CD4-positive, alpha-beta memory T cell (primary cell): Measurements from ENCODE around the gene ADGRG3. TPM values are rescaled to one million over a fixed set of nuclear protein-coding genes. Genes with fewer than 3 reads are reported as not detected.

Experiments used
- CTCF ChIA-PET: fragments of 350-600 bp; sonication (Branson Sonifier 250); formaldehyde crosslinking; loops from one replicate; lab custom pipeline; 2021; ENCODE audit warnings: inconsistent platforms; ENCODE audit not compliant: partially characterized antibody; lab: Charles Lee
- POLR2A ChIA-PET: fragments of 350-600 bp; sonication (Branson Sonifier 250); formaldehyde crosslinking; loops from one replicate; lab custom pipeline; 2021; ENCODE audit not compliant: partially characterized antibody; lab: Charles Lee
- DNase-seq, 5 donors: peaks; one replicate each; pipeline versions ENCODE4 v3.0.0 to v3.0.0-alpha.2; 2020 to 2022; ENCODE audit warnings: mixed read lengths in 1 of 5
- H3K27ac ChIP-seq: one replicate; pipeline ENCODE4 v1.7.0; 2013; ENCODE audit warnings: low read depth, low read length
- H3K27me3 ChIP-seq: 2 replicates; pipeline ENCODE4 v1.7.0; 2013; ENCODE audit warnings: mild to moderate bottlenecking, low read length, moderate library complexity; ENCODE audit not compliant: insufficient read depth
- H3K36me3 ChIP-seq: 2 replicates; pipeline ENCODE4 v1.7.0; 2013; ENCODE audit warnings: mild to moderate bottlenecking, low read length, moderate library complexity; ENCODE audit not compliant: insufficient read depth
- H3K4me1 ChIP-seq: 2 replicates; pipeline ENCODE4 v1.7.0; 2013; ENCODE audit warnings: mild to moderate bottlenecking, low read length, moderate library complexity; ENCODE audit not compliant: insufficient read depth
- H3K4me3 ChIP-seq, 2 donors: one replicate each; pipeline ENCODE4 v1.7.0; 2013; ENCODE audit warnings: low read length in 2 of 2, mild to moderate bottlenecking in 1 of 2
- H3K9me3 ChIP-seq, 2 donors: one replicate each; pipeline ENCODE4 v1.7.0; 2013; ENCODE audit warnings: low read length in 2 of 2, control low read depth in 1 of 2; ENCODE audit not compliant: control insufficient read depth in 1 of 2
- H3K27ac Mint-ChIP-seq, 7 donors: one replicate each; pipeline ENCODE4 v1.8.0; 2020 to 2021; ENCODE audit warnings: mixed read lengths in 7 of 7, mild to moderate bottlenecking in 6 of 7, inconsistent platforms in 3 of 7, moderate library complexity in 3 of 7
- H3K27me3 Mint-ChIP-seq, 2 donors: one replicate each; pipeline ENCODE4 v1.8.0; 2020 to 2021; ENCODE audit warnings: mixed read lengths in 2 of 2
- H3K36me3 Mint-ChIP-seq, 2 donors: one replicate each; pipeline ENCODE4 v1.8.0; 2020 to 2021; ENCODE audit warnings: mixed read lengths in 2 of 2, inconsistent platforms in 1 of 2, mild to moderate bottlenecking in 1 of 2
- H3K4me1 Mint-ChIP-seq, 4 donors: one replicate each; pipeline ENCODE4 v1.8.0; 2020 to 2021; ENCODE audit warnings: mixed read lengths in 4 of 4, mild to moderate bottlenecking in 1 of 4
- H3K4me3 Mint-ChIP-seq, 8 donors: one replicate each; pipeline ENCODE4 v1.8.0; 2020 to 2021; ENCODE audit warnings: mixed read lengths in 8 of 8, mild to moderate bottlenecking in 7 of 8, moderate library complexity in 6 of 8, inconsistent platforms in 3 of 8
- H3K9me3 Mint-ChIP-seq, 8 donors: one replicate each; pipeline ENCODE4 v1.8.0; 2020 to 2021; ENCODE audit warnings: mixed read lengths in 8 of 8, mild to moderate bottlenecking in 5 of 8, inconsistent platforms in 3 of 8, moderate library complexity in 1 of 8
- intact Hi-C: fragments of 100-400 bp; cut with micrococcal nuclease; formaldehyde crosslinking; loops from one replicate; pipeline ENCODE4 v1.15.1; 2023
- polyA plus RNA-seq, 2 donors: library from polyadenylated mRNA; unstranded; fragments of 300-500 nt; fragmentation: Illumina TruSeq; gene quantifications; one replicate each; pipeline ENCODE4 v1.2.3, GENCODE V29; 2021
- total RNA-seq, 2 experiments: library from RNA; stranded (reverse); gene quantifications; one replicate each; pipeline ENCODE4 v1.2.3, GENCODE V29; 2021

The ADGRG3 gene
- total and polyA plus RNA-seq, 4 experiments from 2014 or later, result not detected

DNA sequence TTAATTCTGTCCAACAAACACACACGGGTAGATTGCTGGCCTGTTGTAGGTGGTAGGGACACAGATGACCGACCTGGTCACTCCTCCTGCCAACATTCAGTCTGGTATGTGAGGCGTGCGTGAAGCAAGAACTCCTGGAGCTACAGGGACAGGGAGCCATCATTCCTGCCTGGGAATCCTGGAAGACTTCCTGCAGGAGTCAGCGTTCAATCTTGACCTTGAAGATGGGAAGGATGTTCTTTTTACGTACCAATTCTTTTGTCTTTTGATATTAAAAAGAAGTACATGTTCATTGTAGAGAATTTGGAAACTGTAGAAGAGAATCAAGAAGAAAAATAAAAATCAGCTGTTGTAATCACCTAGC is 3.5 kb upstream of the ADGRG3 start:
- no peak for DNase-seq
- POLR2A ChIA-PET, result no interaction called here
- CTCF ChIA-PET, result no interaction called here
- no peaks in the 10 kb centered on the region for H3K4me1 ChIP-seq
- Mint-ChIP-seq H3K9me3 (no peaks in the 10 kb centered on the region), H3K4me3 (no peak overlapping the region), H3K4me1 (no peaks in the 10 kb centered on the region), H3K27me3 (peaks cover 0 to 2% of the 10 kb centered on the region in 2 donors), H3K27ac (peak overlapping the region in 1 of 7 donors; percentile 25), H3K36me3 (no peaks in the 10 kb centered on the region)
- no peaks in the 10 kb centered on the region for H3K27me3 ChIP-seq
- no peaks in the 10 kb centered on the region for H3K36me3 ChIP-seq
- no peaks in the 10 kb centered on the region for H3K9me3 ChIP-seq
- intact Hi-C loops, result no loop called here
- H3K4me3 ChIP-seq, result no peak overlapping the region
- H3K27ac ChIP-seq, result no peak overlapping the region

DNA sequence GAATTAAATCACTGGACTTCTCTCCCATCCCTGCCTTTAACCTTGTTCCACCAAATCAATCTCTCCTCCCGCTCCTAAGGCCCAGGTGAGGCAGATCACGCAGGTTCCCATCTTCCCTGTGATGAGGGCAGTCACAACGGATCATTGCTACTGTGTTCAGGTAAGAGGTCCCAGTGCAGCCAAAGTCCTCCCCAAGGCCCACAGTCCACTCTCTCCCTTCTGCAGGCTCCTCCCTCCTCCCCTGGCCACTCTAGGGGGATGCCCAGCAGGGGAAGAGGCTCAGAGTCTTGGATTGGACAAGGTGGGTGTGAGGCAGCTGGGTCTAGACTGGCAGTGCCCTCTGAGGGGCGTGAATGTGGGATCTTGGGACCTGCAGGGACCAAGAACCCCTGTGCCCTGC is 2.6 kb upstream of the ADGRG3 start:
- H3K27ac Mint-ChIP-seq, result peak overlapping the region in 1 of 7 donors; percentile 66
- no peaks in the 10 kb centered on the region for H3K4me1 Mint-ChIP-seq
- H3K27me3 Mint-ChIP-seq, result peaks cover 2% of the 10 kb centered on the region in 2 donors
- no peak overlapping the region for H3K4me3 ChIP-seq
- intact Hi-C loops, result no loop called here
- no peaks in the 10 kb centered on the region for H3K36me3 ChIP-seq
- H3K4me1 ChIP-seq, result no peaks in the 10 kb centered on the region
- ChIA-PET CTCF (no interaction called here), POLR2A (no interaction called here)
- no peaks in the 10 kb centered on the region for H3K27me3 ChIP-seq
- no peak for DNase-seq
- H3K9me3 ChIP-seq, result no peaks in the 10 kb centered on the region
- H3K36me3 Mint-ChIP-seq, result no peaks in the 10 kb centered on the region
- no peak overlapping the region for H3K27ac ChIP-seq
- no peak overlapping the region for H3K4me3 Mint-ChIP-seq
- no peaks in the 10 kb centered on the region for H3K9me3 Mint-ChIP-seq

- Histone ChIP-seq H3K4me1 (no peaks in the 10 kb centered on the region), H3K9me3 (no peaks in the 10 kb centered on the region), H3K27ac (no peak overlapping the region), H3K4me3 (no peak overlapping the region), H3K36me3 (no peaks in the 10 kb centered on the region), H3K27me3 (no peaks in the 10 kb centered on the region)
- Mint-ChIP-seq H3K36me3 (no peaks in the 10 kb centered on the region), H3K27me3 (peaks cover 2% of the 10 kb centered on the region in 2 donors), H3K9me3 (no peaks in the 10 kb centered on the region), H3K4me1 (no peaks in the 10 kb centered on the region), H3K27ac (no peak overlapping the region), H3K4me3 (no peak overlapping the region)
- ChIA-PET POLR2A (no interaction called here), CTCF (no interaction called here)
- DNase-seq, result no peak
- intact Hi-C loops, result no loop called here
Measured at GRCh38 chr16:57666353-57667047, 1.6 kb upstream of the ADGRG3 start.

DNA sequence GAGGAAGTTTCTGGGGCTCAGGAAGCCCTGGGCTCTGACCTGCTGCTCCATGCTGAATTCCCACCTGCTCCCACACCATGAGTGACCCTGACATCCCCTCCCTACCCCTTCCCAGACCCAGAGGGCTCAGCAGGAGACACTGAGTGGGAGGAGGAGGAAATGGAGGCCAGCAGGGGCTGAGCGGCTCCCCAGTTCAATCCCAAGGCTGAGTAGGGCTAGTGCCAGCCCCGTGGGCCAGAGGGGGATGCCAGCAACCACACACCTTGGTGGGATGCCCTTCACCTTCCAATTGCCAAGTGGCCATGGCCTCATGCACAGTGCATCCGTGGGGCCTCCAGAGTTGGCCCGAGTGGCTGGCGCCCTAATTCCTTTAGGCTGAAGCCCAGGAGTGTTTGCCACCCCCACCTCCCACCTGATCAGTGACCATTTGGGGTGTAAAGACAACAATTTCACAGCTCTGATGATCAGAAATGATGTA is 1.0 kb upstream of the ADGRG3 start:
- no peaks in the 10 kb centered on the region for H3K36me3 ChIP-seq
- no peaks in the 10 kb centered on the region for H3K4me1 ChIP-seq
- no peak overlapping the region for H3K27ac ChIP-seq
- no peaks in the 10 kb centered on the region for H3K9me3 ChIP-seq
- Mint-ChIP-seq H3K27ac (no peak overlapping the region), H3K4me3 (no peak overlapping the region), H3K9me3 (no peaks in the 10 kb centered on the region), H3K36me3 (no peaks in the 10 kb centered on the region), H3K27me3 (peaks cover 2% of the 10 kb centered on the region in 2 donors), H3K4me1 (no peaks in the 10 kb centered on the region)
- ChIA-PET CTCF (no interaction called here), POLR2A (no interaction called here)
- no peaks in the 10 kb centered on the region for H3K27me3 ChIP-seq
- H3K4me3 ChIP-seq, result no peak overlapping the region
- DNase-seq, result no peak
- intact Hi-C loops, result no loop called here

DNA sequence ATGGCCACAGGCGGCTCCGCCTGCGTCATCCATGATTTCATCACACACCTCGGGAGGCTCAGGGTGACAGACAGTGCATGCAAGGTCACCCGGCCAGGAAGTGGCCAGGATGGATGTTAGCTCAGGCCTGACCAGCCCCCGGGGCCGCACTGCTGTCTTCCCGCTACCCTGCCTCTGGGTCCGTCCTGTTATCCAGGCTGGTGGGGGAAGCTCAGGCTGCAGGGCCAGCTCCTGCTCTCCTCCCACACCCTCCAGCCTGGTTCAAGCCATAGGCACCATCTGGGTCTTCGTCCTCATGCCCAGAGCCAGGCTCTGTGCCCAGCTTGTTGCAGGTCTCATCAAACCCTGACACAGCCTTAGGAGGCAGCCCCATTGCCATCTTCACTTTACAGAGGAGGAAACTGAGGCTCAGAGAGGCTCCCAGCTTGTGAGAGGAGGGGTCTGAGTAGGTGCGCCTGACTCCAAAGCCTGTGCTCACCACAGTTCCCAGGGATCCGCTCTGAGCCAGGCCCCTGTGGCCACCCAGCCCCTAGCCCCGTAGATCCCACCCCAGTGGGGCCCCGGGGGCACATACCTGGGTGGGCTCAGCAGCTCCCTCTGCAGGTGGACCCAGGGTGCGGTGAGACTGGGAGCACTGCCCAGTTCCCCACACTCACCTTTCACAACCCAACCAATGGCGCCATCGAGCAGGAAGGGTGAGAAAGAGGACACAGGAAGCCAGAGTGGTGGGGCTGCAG is 412 bp upstream of the ADGRG3 start:
- ChIA-PET POLR2A (no interaction called here), CTCF (no interaction called here)
- intact Hi-C loops, result no loop called here
- Histone ChIP-seq H3K4me1 (no peaks in the 10 kb centered on the region), H3K9me3 (no peaks in the 10 kb centered on the region), H3K27ac (no peak overlapping the region), H3K36me3 (no peaks in the 10 kb centered on the region), H3K4me3 (no peak overlapping the region), H3K27me3 (no peaks in the 10 kb centered on the region)
- Mint-ChIP-seq H3K27me3 (peaks cover 2% of the 10 kb centered on the region in 2 donors), H3K4me3 (no peak overlapping the region), H3K9me3 (no peaks in the 10 kb centered on the region), H3K4me1 (no peaks in the 10 kb centered on the region), H3K36me3 (no peaks in the 10 kb centered on the region), H3K27ac (no peak overlapping the region)
- no peak for DNase-seq

DNA sequence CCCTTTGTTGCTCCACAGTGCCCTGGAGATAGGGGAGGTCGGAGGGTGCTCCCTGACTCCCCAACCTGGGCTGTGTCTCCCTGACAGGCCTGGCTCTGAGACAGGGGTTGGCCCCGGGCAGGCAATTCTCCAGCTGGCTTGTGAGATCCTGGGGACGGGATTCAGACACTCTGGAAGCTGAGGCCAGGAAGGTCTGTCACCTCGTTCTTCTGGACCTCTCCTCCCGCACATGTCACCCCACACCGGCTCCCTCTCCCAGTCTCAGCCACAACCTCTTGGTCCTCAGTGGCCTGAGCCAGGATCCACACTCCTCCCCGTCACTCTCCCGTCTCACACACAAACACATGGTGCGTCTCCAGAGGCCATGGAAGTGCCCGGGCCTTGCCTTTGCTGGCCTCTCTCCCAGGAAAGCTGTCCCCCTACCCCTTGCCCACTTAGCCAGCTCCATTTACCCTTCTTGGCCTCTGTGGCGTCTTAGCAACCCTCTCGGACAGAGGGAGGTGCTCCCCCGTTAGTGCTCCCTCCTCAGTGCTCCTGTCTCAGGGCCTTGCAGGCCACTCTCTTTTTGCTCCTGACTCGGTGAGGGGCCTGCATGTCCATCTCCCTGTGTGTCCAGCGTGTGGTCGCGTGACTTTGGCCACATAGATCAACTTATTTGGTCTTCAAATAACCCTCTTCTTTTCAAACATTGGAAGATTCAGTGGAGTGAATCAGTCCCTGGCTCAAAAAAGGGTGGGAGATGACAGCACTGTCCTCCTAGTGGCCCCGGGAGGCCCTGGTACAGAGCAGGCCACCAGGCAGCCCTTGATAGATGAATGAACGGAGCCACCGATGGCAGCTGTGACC is 747 bp downstream of the ADGRG3 start:
- Mint-ChIP-seq H3K27ac (no peak overlapping the region), H3K36me3 (no peaks in the 10 kb centered on the region), H3K4me1 (no peaks in the 10 kb centered on the region), H3K27me3 (peaks cover 2 to 3% of the 10 kb centered on the region in 2 donors), H3K4me3 (no peak overlapping the region), H3K9me3 (no peaks in the 10 kb centered on the region)
- POLR2A ChIA-PET, result no interaction called here
- DNase-seq, result no peak
- intact Hi-C loops, result no loop called here
- no peaks in the 10 kb centered on the region for H3K27me3 ChIP-seq
- no peaks in the 10 kb centered on the region for H3K36me3 ChIP-seq
- CTCF ChIA-PET, result no interaction called here
- H3K4me1 ChIP-seq, result no peaks in the 10 kb centered on the region
- H3K27ac ChIP-seq, result no peak overlapping the region
- no peak overlapping the region for H3K4me3 ChIP-seq
- H3K9me3 ChIP-seq, result no peaks in the 10 kb centered on the region

- H3K4me3 Mint-ChIP-seq, result no peak overlapping the region
- no peaks in the 10 kb centered on the region for H3K4me1 Mint-ChIP-seq
- peaks cover 2 to 3% of the 10 kb centered on the region in 2 donors for H3K27me3 Mint-ChIP-seq
- no peak overlapping the region for H3K27ac Mint-ChIP-seq
- Histone ChIP-seq H3K36me3 (no peaks in the 10 kb centered on the region), H3K27me3 (no peaks in the 10 kb centered on the region), H3K27ac (no peak overlapping the region), H3K4me1 (no peaks in the 10 kb centered on the region), H3K9me3 (no peaks in the 10 kb centered on the region), H3K4me3 (no peak overlapping the region)
- CTCF ChIA-PET, result no interaction called here
- DNase-seq, result no peak
- no peaks in the 10 kb centered on the region for H3K9me3 Mint-ChIP-seq
- POLR2A ChIA-PET, result no interaction called here
- intact Hi-C loops, result no loop called here
- H3K36me3 Mint-ChIP-seq, result no peaks in the 10 kb centered on the region
Measured at GRCh38 chr16:57669476-57670162, 1.5 kb downstream of the ADGRG3 start.
